Fibroblast of lung (primary cell): ENCODE data around the gene LYPD6B. TPM values are rescaled to one million over a fixed set of nuclear protein-coding genes. Genes with fewer than 3 reads are reported as not detected.

Experiments
- DNase-seq, 2 donors: peaks; one replicate each; pipeline versions ENCODE4 v3.0.0 to v3.0.0-alpha.2; 2010; ENCODE audit warnings: low read depth in 2 of 2
- H2AFZ ChIP-seq: 2 replicates; pipeline ENCODE4 v1.5.1; 2012; ENCODE audit warnings: low read length, control low read depth, inconsistent platforms
- H3K27ac ChIP-seq: 2 replicates; pipeline ENCODE4 v1.5.1; 2011; ENCODE audit warnings: low read length, control low read depth; ENCODE audit not compliant: insufficient read depth
- H3K27me3 ChIP-seq: 2 replicates; pipeline ENCODE4 v1.5.1; 2011; ENCODE audit warnings: mild to moderate bottlenecking, low read length; ENCODE audit not compliant: control insufficient read depth, insufficient read depth
- H3K36me3 ChIP-seq: 2 replicates; pipeline ENCODE4 v1.5.1; 2011; ENCODE audit warnings: low read length; ENCODE audit not compliant: control insufficient read depth, insufficient read depth
- H3K4me1 ChIP-seq: 2 replicates; pipeline ENCODE4 v1.5.1; 2011; ENCODE audit warnings: low read length; ENCODE audit not compliant: control insufficient read depth, insufficient read depth; ENCODE audit errors: extremely low read depth
- H3K4me2 ChIP-seq: 2 replicates; pipeline ENCODE4 v1.5.1; 2011; ENCODE audit warnings: low read length, control low read depth; ENCODE audit not compliant: insufficient read depth; ENCODE audit errors: extremely low read depth
- H3K4me3 ChIP-seq, 4 experiments: fragments of 200-600 bp in 1 of 4; sonication (generic) in 1 of 4; replicated peaks in 1 of 4; 2 replicates each; pipeline ENCODE4 v1.5.1; 2011 to 2016; ENCODE audit warnings: low read length in 4 of 4, low read depth in 3 of 4, mild to moderate bottlenecking in 3 of 4, control low read depth in 2 of 4, inconsistent platforms in 1 of 4, mixed read lengths in 1 of 4; ENCODE audit not compliant: insufficient read depth in 1 of 4; ENCODE audit errors: control extremely low read depth in 1 of 4
- H3K79me2 ChIP-seq: 2 replicates; pipeline ENCODE4 v1.5.1; 2012; ENCODE audit warnings: mild to moderate bottlenecking, low read length, inconsistent platforms; ENCODE audit not compliant: control insufficient read depth, insufficient read depth
- H3K9ac ChIP-seq: 2 replicates; pipeline ENCODE4 v1.5.1; 2011; ENCODE audit warnings: mild to moderate bottlenecking, low read length, control low read depth; ENCODE audit not compliant: insufficient read depth
- H3K9me3 ChIP-seq: 2 replicates; pipeline ENCODE4 v1.5.1; 2012; ENCODE audit warnings: low read depth, low read length; ENCODE audit not compliant: control insufficient read depth, insufficient read depth
- H4K20me1 ChIP-seq: 2 replicates; pipeline ENCODE4 v1.5.1; 2011; ENCODE audit warnings: low read length; ENCODE audit not compliant: control insufficient read depth, insufficient read depth; ENCODE audit errors: extremely low read depth
- CTCF ChIP-seq, 2 donors: IDR thresholded peaks in 1 of 2; conservative IDR thresholded peaks in 1 of 2; 1 replicate in 1 of 2; 2 replicates in 1 of 2; pipeline ENCODE4 v1.5.1; 2011 to 2012; ENCODE audit warnings: low read length in 2 of 2, control low read depth in 1 of 2, inconsistent platforms in 1 of 2, low read depth in 1 of 2, mild to moderate bottlenecking in 1 of 2
- EZH2 ChIP-seq: IDR thresholded peaks from 2 replicates; pipeline ENCODE4 v1.5.1; 2012; ENCODE audit warnings: low read length, control low read depth, mild to moderate bottlenecking; ENCODE audit errors: missing control alignments
- polyA plus RNA-seq, 2 donors: library from polyadenylated mRNA; depleted of rRNA in 1 of 2; stranded (reverse) in 1 of 2; unstranded in 1 of 2; fragments of >200 nt; gene quantifications; 2 replicates each; pipeline ENCODE4 v1.2.1, GENCODE V29; 2011 to 2012; ENCODE audit warnings: missing spikeins in 1 of 2
- total RNA-seq: library from RNA; depleted of rRNA; stranded (reverse); fragments of >200 nt; gene quantifications from 2 replicates; pipeline ENCODE4 v1.2.1, GENCODE V29; 2014

The LYPD6B gene
- total and polyA plus RNA-seq, 2 donors (not counting 1 experiment from before 2014, with no cell fraction given), result 0.11 TPM; not detected in 1

DNA sequence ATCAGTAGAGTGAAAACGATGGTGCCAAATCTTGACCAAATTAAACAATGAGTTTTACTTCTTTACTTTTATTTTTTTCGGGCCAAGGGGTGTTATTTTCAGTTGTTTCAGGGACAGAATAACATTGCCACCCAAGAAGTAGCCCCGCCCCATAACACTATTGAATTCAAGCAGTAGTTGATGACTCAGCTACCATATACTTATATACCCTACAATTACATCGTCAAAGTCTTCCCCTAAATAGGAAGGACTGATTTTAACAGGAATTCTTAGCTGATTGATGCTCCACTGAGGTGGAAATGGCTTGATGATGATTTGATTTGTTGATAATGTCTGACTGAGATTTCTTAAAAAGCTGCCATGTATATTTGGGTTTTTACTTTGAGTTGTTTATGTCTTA is 24.7 kb downstream of the LYPD6B start:
- Histone ChIP-seq H2AFZ (no peak overlapping the region), H3K27me3 (no peaks in the 10 kb centered on the region), H3K4me1 (no peaks in the 10 kb centered on the region), H3K9ac (no peak overlapping the region), H3K79me2 (no peaks in the 10 kb centered on the region), H3K4me2 (no peak overlapping the region), H4K20me1 (no peaks in the 10 kb centered on the region), H3K36me3 (no peaks in the 10 kb centered on the region), H3K27ac (no peak overlapping the region), H3K9me3 (no peaks in the 10 kb centered on the region), H3K4me3 (no peak overlapping the region)
- TF ChIP-seq EZH2 (no peak), CTCF (conservative IDR thresholded peaks at IDR 0.05 in 1 of 2, IDR thresholded peaks at IDR 0.05 in 1 of 2; ENCODE audit: low read depth in 1 of 2, low read length in 2 of 2) (no peak)
- no peak for DNase-seq

DNA sequence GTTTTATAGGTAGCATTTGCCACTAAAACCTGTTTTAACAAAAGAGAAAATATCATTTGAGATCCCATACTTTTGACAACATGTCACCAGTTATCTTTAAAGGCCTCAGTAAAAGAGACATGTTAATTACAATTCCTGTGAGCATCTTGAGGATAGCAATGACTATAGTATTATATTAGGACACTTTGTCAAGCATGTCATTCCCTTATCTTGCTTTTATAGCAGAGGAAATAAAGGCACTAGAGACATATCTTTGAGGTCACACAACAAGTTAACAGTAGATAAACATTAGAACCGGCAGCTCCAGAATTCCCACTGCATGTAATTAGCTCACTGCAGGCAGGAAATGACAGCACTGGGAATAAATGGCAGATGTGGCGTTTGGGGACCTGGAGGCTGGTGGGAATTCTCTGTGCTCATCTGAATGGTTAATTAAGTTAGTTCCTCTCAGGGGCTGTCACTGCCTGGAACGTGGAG is 25.9 kb downstream of the LYPD6B start:
- Histone ChIP-seq H3K9me3 (no peaks in the 10 kb centered on the region), H4K20me1 (no peaks in the 10 kb centered on the region), H3K4me3 (no peak overlapping the region), H3K27me3 (no peaks in the 10 kb centered on the region), H3K79me2 (no peaks in the 10 kb centered on the region), H3K9ac (no peak overlapping the region), H3K27ac (no peak overlapping the region), H3K4me1 (no peaks in the 10 kb centered on the region), H3K36me3 (no peaks in the 10 kb centered on the region), H2AFZ (no peak overlapping the region), H3K4me2 (no peak overlapping the region)
- DNase-seq, result peak in 1 of 2 donors; percentile 16
- TF ChIP-seq EZH2, result no peak
- no peak for TF ChIP-seq CTCF (conservative IDR thresholded peaks at IDR 0.05 in 1 of 2, IDR thresholded peaks at IDR 0.05 in 1 of 2; ENCODE audit: low read depth in 1 of 2, low read length in 2 of 2)

GRCh38 chr2:149064856-149065630 is 26.5 kb downstream of the LYPD6B start:
- Histone ChIP-seq H3K79me2 (no peaks in the 10 kb centered on the region), H3K4me1 (no peaks in the 10 kb centered on the region), H3K36me3 (no peaks in the 10 kb centered on the region), H3K4me2 (no peak overlapping the region), H3K27me3 (no peaks in the 10 kb centered on the region), H3K9me3 (no peaks in the 10 kb centered on the region), H4K20me1 (no peaks in the 10 kb centered on the region), H3K9ac (no peak overlapping the region), H3K4me3 (no peak overlapping the region), H2AFZ (peak overlapping the region; percentile 26), H3K27ac (no peak overlapping the region)
- peak; percentile 32 to 56 for DNase-seq
- no peak for TF ChIP-seq EZH2
- no peak for TF ChIP-seq CTCF (conservative IDR thresholded peaks at IDR 0.05 in 1 of 2, IDR thresholded peaks at IDR 0.05 in 1 of 2; ENCODE audit: low read depth in 1 of 2, low read length in 2 of 2)
